HUDEP-2 (cell line): ENCODE measurements around the gene SKAP2.
"Not testable (repeated sequence)": the region's sequence is repeated elsewhere in the genome, so short reads cannot be mapped to it uniquely, and the experiment has no call there.

Experiments used
- DNase-seq, 76 experiments: peaks; one replicate each; lab custom pipeline; 2025; ENCODE audit not compliant: unreplicated experiment in 76 of 76; lab: John Stamatoyannopoulos, UW

The SKAP2 gene

GRCh38 chr7:26857506-26858240, 6.7 kb downstream of the SKAP2 start:
- peak in 7 of 76 experiments; percentile 1 to 11 (median 4) for DNase-seq

DNA sequence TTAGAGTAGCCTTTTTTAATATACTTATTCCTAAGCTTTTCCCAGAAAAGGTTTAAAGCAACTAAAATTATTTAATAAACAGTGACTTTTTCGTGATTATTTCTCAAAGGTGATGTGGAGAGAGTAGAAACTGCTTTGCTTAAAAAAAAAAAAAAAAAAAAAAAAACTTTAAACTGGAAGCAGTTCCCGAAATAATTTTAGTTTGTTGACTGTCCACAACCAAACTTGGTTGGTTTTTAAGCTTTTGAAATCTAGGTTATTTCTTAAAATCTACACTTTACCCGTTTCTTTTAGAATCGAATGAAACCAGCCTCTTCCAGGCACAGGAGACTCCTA, 7.3 kb downstream of the SKAP2 start:
- DNase-seq: no peak

GRCh38 chr7:26856176-26856985, 8.0 kb downstream of the SKAP2 start:
- no peak for DNase-seq

GRCh38 chr7:26854876-26855855, 9.2 kb downstream of the SKAP2 start:
- no peak for DNase-seq

GRCh38 chr7:26853788-26854393, 10.5 kb downstream of the SKAP2 start:
- DNase-seq: peak in 7 of 76 experiments; percentile 9 to 15 (median 12)

DNA sequence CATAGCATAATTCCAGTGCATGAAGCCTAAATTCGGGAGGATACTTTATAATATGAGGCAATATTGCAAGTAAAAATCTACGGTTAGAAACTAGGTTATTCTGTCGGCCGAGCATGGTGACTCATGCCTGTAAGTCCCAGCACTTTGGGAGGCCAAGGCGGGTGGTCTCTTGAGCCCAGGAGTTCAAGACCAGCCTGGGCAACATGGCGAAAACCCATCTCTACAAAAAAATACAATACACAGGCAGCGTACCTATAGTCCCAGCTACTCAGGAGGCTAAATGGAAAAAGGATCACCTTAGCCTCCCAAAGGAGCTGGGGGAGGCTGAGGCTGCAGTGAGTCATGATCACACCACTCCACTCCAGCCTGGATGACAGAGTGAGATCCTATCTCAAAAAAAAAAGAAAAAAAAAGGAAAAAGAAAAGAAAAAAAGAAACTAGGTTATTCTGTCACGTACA, 14.2 kb downstream of the SKAP2 start:
- peak in 2 of 76 experiments; percentile 6 to 13 for DNase-seq

DNA sequence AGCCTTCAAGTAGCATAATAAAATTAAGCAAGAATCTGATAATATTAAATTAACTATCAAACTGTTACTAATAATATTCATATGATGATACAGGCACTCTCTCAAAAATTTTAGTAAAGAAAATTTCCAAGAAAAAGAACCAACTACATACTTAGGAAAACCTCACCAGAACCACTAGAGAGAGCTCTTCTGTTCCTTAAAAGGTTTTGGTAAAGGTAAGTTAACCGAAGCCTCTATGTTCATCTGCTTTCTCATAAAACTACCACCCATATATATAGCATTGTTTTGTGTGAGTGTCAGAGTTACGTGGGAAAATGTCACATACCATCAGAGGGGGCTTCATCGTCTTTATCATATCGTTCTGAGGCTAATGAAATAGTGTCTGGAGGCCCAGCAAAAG, 20.7 kb downstream of the SKAP2 start:
- no peak for DNase-seq

DNA sequence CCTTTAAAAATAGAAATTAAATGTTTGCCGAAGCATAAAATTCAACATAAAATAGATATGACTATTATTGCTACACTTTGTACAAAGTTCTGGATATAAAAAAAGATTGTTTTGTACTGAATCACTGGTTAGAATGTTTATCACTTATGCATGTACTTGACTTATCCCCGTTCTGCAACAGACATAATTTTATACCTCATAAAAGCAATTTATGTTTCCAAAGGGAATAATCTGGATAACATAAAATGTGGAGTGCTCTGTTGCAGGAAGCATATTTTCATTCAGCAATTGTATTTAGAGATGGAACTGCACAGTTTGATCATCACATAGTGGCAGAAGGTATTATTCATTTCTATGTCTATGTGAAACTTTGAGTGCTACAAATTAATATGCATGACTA, 21.5 kb downstream of the SKAP2 start:
- DNase-seq: no peak

DNA sequence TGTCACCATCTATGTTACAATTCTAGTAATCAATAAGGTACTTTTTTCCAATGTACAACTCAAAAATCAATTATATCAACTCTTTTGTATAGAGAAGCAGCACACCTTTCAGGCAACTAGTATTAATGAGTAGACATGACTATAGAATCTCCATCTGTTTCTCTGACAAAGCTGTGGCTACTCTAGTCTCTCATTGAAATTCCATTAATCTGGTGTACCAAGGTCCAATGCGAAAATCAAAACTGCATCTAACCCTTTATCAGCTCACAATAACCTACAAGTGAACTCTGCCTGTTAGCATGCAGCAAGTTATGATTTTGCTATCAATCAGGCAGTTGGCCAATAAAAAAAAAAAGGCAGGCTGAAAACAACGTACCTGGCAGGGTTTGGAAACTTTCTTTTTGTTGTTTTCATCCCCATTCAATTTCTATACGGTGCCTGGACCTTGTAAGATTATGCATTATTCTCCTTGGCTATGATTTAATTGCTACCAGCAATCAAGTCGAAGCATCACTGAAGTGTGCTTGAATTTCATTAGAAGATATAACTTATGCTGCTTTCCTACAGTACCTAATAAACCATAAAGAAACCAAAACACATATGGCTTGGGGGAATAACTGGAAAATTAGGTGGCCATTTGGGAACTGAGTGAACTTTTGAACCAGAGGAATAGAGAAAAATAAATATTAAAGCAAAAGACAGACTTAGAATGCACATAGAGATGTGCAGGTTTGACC, 23.2 kb downstream of the SKAP2 start:
- no peak for DNase-seq

DNA sequence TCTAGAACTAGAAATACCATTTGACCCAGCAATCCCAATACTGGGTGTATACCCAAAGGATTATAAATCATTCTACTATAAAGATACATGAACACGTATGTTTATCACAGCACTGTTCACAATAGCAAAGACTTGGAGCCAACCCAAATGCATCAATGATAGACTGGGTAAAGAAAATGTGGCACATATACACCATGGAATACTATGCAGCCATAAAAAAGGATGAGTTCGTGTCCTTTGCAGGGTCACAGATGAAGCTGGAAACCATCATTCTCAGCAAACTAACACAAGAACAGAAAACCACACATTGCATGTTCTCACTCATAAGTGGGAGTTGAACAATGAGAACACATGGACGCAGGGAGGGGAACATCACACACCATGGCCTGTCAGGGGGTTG, 27.6 kb downstream of the SKAP2 start:
- DNase-seq: not testable (repeated sequence)

GRCh38 chr7:26815426-26815825, 49.0 kb downstream of the SKAP2 start:
- no peak for DNase-seq

DNA sequence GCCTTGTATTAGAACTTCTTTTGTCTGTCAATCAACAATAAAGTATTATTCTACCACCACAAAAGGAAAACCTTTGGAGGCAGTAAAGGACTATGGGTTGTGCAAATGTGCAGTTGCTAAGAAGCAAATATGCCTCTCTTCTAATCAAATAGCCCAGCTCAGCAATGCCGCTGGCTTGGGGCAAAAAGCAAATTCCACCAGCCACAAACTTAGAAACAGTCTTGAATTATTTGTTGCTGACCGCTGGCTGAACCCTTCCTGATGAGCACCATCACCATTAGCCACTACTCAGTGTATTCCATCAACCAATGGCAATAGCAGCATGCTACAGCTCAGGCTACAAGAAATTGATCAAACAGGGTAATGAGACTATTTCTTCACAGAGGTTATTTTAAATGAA, 51.0 kb downstream of the SKAP2 start:
- DNase-seq: no peak

DNA sequence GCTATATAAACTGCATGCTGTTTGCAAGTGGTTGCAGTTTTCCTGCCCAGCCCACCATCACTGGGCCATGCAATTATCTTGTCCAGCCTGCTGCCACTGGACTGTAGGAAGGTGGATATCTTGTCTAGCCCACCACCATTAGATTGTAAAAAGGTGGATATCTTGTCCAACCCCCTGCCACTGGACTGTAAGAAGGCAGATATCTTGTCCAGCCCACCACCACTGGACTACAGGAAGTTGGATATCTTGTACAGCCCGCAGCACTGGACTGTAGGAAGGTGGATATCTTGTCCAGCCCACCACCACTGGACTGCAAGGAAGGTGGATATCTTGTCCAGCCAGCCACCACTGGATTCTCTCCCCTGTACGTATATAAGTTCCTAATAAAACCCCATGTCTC, 69.8 kb downstream of the SKAP2 start:
- DNase-seq: no peak

DNA sequence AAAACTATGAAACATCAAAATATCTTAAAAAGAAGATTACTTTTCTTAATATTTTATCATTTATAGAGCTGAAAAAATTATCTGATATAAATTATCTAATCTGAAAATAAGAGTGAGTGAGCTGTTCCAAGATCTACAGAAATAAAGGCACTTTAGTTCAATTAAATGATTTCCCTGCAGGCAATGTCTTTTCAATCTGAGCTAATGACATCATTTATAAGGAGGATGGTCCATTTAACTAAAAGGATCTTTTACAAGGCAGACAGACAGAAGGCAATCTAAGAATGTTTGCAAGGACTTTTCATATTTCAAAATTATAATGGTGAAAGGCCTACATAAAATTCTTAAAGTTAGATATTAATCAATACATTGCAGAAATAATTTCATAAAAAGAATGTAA, 71.8 kb downstream of the SKAP2 start:
- no peak for DNase-seq

GRCh38 chr7:26792006-26792405, 72.4 kb downstream of the SKAP2 start:
- peak in 17 of 76 experiments; percentile 1 to 37 (median 13) for DNase-seq

GRCh38 chr7:26789481-26790184, 74.8 kb downstream of the SKAP2 start:
- DNase-seq: no peak

DNA sequence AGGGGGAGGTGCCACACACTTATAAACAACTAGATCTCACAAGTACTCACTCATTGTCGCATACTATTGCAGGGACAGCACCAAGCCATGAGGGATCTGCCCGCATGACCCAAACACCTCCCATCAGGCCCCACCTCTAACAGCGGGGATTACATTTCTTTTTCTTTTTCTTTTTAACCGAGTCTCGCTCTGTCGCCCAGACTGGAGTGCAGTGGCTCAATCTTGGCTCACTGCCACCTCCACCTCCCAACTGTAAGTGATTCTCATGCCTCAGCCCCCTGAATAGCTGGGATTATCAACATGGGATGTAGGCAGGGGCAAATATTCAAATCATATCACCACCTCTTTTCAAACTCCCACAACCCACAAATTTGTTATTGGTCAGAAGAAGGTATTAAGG, 76.7 kb downstream of the SKAP2 start:
- no peak for DNase-seq

DNA sequence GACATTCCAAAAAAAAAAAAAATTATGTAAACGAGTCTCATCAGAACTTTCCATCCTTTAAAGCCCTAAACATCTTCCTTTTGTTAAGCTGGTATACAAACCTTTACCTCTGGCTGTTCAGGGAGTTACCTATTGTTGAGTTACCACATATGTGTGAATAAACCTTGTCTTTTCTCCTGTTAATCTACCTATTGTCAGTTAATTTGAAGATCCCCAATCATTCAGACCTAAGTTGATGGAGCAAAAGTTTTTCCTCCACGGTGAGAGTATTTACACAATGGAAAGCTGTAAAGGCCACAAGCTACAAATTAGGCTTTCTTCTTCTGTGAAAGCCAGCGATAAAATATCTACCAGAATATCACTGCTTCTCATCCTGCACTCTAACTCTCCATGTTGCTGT, 80.3 kb downstream of the SKAP2 start:
- DNase-seq: no peak

GRCh38 chr7:26782501-26782900, 81.9 kb downstream of the SKAP2 start:
- DNase-seq: no peak
